Erythroblast (primary cell): Measurements from ENCODE around the gene SEZ6L2.

Experiments
- GATA1 ChIP-seq: IDR thresholded peaks from 2 replicates; pipeline ENCODE4 v1.6.1; 2011; ENCODE audit warnings: low read depth, mild to moderate bottlenecking, control low read depth, low read length, moderate library complexity
- POLR2A ChIP-seq: IDR thresholded peaks from 2 replicates; pipeline ENCODE4 v1.6.1; 2011; ENCODE audit warnings: mild to moderate bottlenecking, low read length

GRCh38 chr16:29898135-29898803 lies 1.1 kb downstream of the SEZ6L2 start:
- TF ChIP-seq POLR2A (no peak), GATA1 (no peak)
